GM19468 (cell line): ENCODE measurements around the gene UQCC3.
"Not testable (repeated sequence)": the region's sequence is repeated elsewhere in the genome, so short reads cannot be mapped to it uniquely, and the experiment has no call there.

ENCODE experiments used
- ATAC-seq: cut with Tn5 transposase; IDR thresholded peaks from one replicate; pipeline ENCODE4 v1.9.1; 2021; ENCODE audit warnings: mild to moderate bottlenecking, moderate library complexity, moderate number of reproducible peaks; ENCODE audit not compliant: unreplicated experiment; ENCODE audit errors: extremely low read depth

UQCC3 gene

GRCh38 chr11:62671608-62672389, at the start of gene UQCC3, which contains the start of gene LBHD1:
UQCC3 (plus strand) TSS chr11:62671673; CDS start chr11:62671746, 73 bp downstream.
LBHD1 (minus strand) TSS chr11:62672267; CDS start chr11:62670031, 2,236 bp downstream.
- ATAC-seq, result no peak

- no peak for ATAC-seq
These were observed 48.9 kb upstream of the UQCC3 start for GRCh38 chr11:62622476-62623089.

GRCh38 chr11:62627713-62628112, 43.8 kb upstream of the UQCC3 start:
- no peak for ATAC-seq

GRCh38 chr11:62632492-62632891, 39.0 kb upstream of the UQCC3 start:
- no peak for ATAC-seq

GRCh38 chr11:62644220-62644619, 27.3 kb upstream of the UQCC3 start:
- ATAC-seq, result no peak

GRCh38 chr11:62645671-62645945, 25.9 kb upstream of the UQCC3 start:
- no peak for ATAC-seq

- ATAC-seq, result no peak
These were observed 25.3 kb upstream of the UQCC3 start, which contains the start of gene GANAB for GRCh38 chr11:62645946-62646824. GANAB (minus strand) TSS chr11:62646613; CDS start chr11:62646599, 14 bp downstream.

- ATAC-seq, result no peak
These were observed 24.5 kb upstream of the UQCC3 start for GRCh38 chr11:62646825-62647608.

- ATAC-seq, result no peak
These were observed 23.9 kb upstream of the UQCC3 start for GRCh38 chr11:62647609-62648005.

- no peak for ATAC-seq
These were observed 23.1 kb upstream of the UQCC3 start for GRCh38 chr11:62648185-62648966.

GRCh38 chr11:62648967-62649364, 22.5 kb upstream of the UQCC3 start:
- no peak for ATAC-seq

- no peak for ATAC-seq
These were observed 22.0 kb upstream of the UQCC3 start for GRCh38 chr11:62649486-62649885.

GRCh38 chr11:62650283-62650682, 21.2 kb upstream of the UQCC3 start:
- not testable (repeated sequence) for ATAC-seq

- no peak for ATAC-seq
These were observed 19.1 kb upstream of the UQCC3 start for GRCh38 chr11:62652161-62653006.

- no peak for ATAC-seq
These were observed 17.2 kb upstream of the UQCC3 start for GRCh38 chr11:62654297-62654696.

- ATAC-seq, result no peak
These were observed 14.6 kb upstream of the UQCC3 start for GRCh38 chr11:62656796-62657429.

- no peak for ATAC-seq
These were observed 6.9 kb upstream of the UQCC3 start for GRCh38 chr11:62664405-62665074.
